ENCODE results near the gene TIE1.

DNA sequence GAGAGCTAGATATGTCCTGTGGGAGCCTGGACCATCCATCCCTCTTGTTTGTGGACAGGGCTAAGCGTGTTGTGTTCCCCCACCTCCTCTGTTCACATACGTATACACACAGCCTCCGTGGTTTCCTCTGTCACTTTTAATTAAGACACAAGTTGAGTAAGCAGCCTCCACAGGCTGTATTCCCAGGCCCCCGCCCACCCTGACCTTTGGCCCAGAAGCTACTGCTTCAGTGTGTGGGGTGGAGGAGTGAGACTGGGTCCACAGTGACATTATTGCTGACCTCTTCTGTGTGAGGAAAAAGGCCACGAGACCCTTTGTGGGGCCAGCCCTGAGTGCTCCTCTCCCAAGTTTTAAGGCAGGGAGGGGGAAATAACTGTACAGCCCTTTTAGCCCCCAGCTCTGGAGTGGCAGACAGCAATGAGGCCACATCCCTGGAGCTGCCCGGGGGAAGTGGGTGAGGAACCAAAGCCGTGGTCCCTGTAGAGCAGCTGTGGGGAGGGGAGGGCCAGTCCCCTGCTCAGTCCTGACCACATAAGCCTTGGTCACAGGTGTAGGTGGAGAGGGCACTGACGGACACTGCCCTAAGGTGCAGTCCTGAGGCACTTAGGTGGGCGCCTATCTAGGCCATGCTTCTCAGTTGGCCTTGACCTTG lies 62.6 kb downstream of the TIE1 start:
- TF ChIP-seq, protein P1, sequence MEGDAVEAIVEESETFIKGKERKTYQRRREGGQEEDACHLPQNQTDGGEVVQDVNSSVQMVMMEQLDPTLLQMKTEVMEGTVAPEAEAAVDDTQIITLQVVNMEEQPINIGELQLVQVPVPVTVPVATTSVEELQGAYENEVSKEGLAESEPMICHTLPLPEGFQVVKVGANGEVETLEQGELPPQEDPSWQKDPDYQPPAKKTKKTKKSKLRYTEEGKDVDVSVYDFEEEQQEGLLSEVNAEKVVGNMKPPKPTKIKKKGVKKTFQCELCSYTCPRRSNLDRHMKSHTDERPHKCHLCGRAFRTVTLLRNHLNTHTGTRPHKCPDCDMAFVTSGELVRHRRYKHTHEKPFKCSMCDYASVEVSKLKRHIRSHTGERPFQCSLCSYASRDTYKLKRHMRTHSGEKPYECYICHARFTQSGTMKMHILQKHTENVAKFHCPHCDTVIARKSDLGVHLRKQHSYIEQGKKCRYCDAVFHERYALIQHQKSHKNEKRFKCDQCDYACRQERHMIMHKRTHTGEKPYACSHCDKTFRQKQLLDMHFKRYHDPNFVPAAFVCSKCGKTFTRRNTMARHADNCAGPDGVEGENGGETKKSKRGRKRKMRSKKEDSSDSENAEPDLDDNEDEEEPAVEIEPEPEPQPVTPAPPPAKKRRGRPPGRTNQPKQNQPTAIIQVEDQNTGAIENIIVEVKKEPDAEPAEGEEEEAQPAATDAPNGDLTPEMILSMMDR (IDR thresholded peaks at IDR 0.05) = no peak
- no peak for TF ChIP-seq POLR2A (IDR thresholded peaks at IDR 0.05)
